Hepatocyte (in vitro differentiated cells): Measurements from ENCODE around the gene MYO1D.

Experiments
- CTCF ChIP-seq: fragments of 200-600 bp; sonication (generic); IDR thresholded peaks from 2 replicates; pipeline ENCODE4 v1.5.1; 2016; ENCODE audit warnings: antibody characterized with exemption, mild to moderate bottlenecking; ENCODE audit not compliant: poor library complexity
- EZH2 ChIP-seq: fragments of 200-600 bp; sonication (generic); IDR thresholded peaks from 2 replicates; pipeline ENCODE4 v1.6.1; 2016; ENCODE audit warnings: antibody characterized with exemption, mild to moderate bottlenecking, borderline replicate concordance

- no peak for TF ChIP-seq CTCF
- no peak for TF ChIP-seq EZH2
These were observed 242.8 kb downstream of the MYO1D start for GRCh38 chr17:32634167-32634566.
